Testis (tissue), 2 donors: ENCODE results near the gene MAP4K4.

Source experiments
- CTCF ChIP-seq, 3 experiments: fragments of 450-650 bp in 2 of 3; fragments of 200-600 bp in 1 of 3; sonication (generic) in 1 of 3; IDR thresholded peaks; one replicate each; pipeline ENCODE4 v1.5.1; 2016 to 2019; ENCODE audit warnings: antibody characterized with exemption in 3 of 3, mild to moderate bottlenecking in 2 of 3, moderate library complexity in 1 of 3
- POLR2A ChIP-seq: fragments of 450-650 bp; IDR thresholded peaks from one replicate; pipeline ENCODE4 v1.6.1; 2017; ENCODE audit warnings: antibody characterized with exemption, mild to moderate bottlenecking, moderate library complexity

- TF ChIP-seq CTCF (IDR thresholded peaks at IDR 0.05): no peak
- no peak for TF ChIP-seq POLR2A
These were observed 129.2 kb downstream of the MAP4K4 start for GRCh38 chr2:101826716-101827115.
